ENCODE data around the gene CP. TPM values are rescaled to one million over a fixed set of nuclear protein-coding genes. Genes with fewer than 3 reads are reported as not detected.

Gene CP
- total and polyA plus RNA-seq, 12 donors: 0.48 to 17.2 (median 5.4) TPM

DNA sequence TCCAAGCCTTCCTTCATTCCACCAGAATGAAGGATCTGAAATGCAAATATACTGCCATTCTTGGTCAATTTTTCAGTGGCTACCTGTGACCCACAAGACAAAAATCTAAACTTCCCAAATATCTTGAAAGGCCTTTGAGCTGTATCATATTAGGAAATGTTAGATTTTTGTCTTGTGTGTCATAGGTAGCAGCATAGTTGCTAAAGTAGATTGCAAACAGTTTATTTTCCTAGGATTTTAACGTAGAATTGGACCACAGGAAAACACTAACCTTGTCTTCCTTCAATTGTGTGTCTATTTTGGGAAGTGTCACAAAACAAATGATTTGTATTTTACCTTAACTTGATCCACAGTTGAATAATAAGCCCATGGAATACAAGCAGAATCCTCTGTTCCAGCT is 42.4 kb downstream of the CP start:
- H3K4me1 ChIP-seq (replicated peaks in 1 of 2): peaks cover 3 to 12% of the 10 kb centered on the region in 2 donors
- peak overlapping the region; percentile 26 to 89 (median 71) for H3K27ac ChIP-seq
- H3K36me3 ChIP-seq (replicated peaks in 1 of 2): no peaks in the 10 kb centered on the region
- intact Hi-C loops (cut with DNase I): no loop called here
- H3K27me3 ChIP-seq: no peaks in the 10 kb centered on the region
- no peak overlapping the region for H3K4me3 ChIP-seq
- H3K9me3 ChIP-seq (replicated peaks in 1 of 3): no peaks in the 10 kb centered on the region
- no peak for DNase-seq
- 32 to 60% (median 44%) methylated on average over 1 of the region's 1 CpG for WGBS, 4 donors
- no peak for TF ChIP-seq POLR2A (IDR thresholded peaks at IDR 0.05)
- TF ChIP-seq, protein P1, sequence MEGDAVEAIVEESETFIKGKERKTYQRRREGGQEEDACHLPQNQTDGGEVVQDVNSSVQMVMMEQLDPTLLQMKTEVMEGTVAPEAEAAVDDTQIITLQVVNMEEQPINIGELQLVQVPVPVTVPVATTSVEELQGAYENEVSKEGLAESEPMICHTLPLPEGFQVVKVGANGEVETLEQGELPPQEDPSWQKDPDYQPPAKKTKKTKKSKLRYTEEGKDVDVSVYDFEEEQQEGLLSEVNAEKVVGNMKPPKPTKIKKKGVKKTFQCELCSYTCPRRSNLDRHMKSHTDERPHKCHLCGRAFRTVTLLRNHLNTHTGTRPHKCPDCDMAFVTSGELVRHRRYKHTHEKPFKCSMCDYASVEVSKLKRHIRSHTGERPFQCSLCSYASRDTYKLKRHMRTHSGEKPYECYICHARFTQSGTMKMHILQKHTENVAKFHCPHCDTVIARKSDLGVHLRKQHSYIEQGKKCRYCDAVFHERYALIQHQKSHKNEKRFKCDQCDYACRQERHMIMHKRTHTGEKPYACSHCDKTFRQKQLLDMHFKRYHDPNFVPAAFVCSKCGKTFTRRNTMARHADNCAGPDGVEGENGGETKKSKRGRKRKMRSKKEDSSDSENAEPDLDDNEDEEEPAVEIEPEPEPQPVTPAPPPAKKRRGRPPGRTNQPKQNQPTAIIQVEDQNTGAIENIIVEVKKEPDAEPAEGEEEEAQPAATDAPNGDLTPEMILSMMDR (IDR thresholded peaks at IDR 0.05): no peak

DNA sequence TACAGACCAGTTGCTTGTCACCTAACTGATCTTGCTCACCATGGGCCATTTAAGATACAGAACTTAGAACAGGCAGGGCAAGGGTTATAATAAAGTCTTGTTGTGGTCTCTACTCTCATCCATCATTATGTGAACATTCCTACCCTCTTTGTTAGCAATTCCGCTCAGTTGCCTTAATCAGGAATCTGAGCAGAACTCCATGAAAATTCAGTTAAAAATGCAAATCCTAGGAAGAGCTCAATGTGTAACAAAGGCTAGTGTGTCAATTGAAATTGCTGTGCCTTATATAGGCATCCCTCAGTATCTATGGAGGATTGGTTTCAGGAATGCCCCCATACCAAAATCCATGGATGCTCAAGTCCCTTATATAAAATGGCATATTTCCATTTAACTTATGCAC is 44.5 kb downstream of the CP start:
- H3K27ac ChIP-seq: no peak overlapping the region
- H3K4me3 ChIP-seq: no peak overlapping the region
- TF ChIP-seq, protein P1 (IDR thresholded peaks at IDR 0.05): no peak
- no peak for TF ChIP-seq POLR2A (IDR thresholded peaks at IDR 0.05)
- WGBS, 4 donors: 94 to 100% (median 99%) methylated on average over 1 of the region's 1 CpG
- intact Hi-C loops (cut with DNase I): no loop called here
- no peaks in the 10 kb centered on the region for H3K36me3 ChIP-seq (replicated peaks in 1 of 2)
- H3K27me3 ChIP-seq: no peaks in the 10 kb centered on the region
- H3K9me3 ChIP-seq (replicated peaks in 1 of 3): no peaks in the 10 kb centered on the region
- DNase-seq: no peak
- H3K4me1 ChIP-seq (replicated peaks in 1 of 2): peaks cover 3 to 12% of the 10 kb centered on the region in 2 donors

DNA sequence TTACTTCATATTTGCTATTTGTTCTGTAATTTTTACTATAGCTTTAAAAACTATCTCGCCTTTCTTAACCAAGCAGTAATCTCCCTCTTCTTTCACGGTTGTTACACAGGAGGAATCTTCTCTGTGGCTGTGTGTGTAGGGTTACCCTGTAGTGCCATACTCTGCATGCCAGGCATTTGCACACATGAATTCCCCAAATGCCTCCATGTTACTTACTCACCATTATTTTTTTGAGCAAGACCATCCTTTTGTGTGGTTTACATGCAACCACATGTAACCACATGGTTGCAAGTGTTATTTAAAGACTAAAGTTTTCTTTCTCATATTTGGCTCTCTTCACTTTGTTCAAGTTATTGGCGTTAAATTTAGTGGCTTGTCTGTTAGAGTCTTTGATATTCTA is 46.7 kb downstream of the CP start:
- Histone ChIP-seq H3K9me3 (replicated peaks in 1 of 3) (no peaks in the 10 kb centered on the region), H3K4me3 (no peak overlapping the region), H3K27me3 (no peaks in the 10 kb centered on the region), H3K36me3 (replicated peaks in 1 of 2) (peaks cover 0 to 9% of the 10 kb centered on the region in 2 donors), H3K27ac (no peak overlapping the region), H3K4me1 (replicated peaks in 1 of 2) (peaks cover 0 to 4% of the 10 kb centered on the region in 2 donors)
- TF ChIP-seq, protein P1 (IDR thresholded peaks at IDR 0.05): no peak
- TF ChIP-seq POLR2A (IDR thresholded peaks at IDR 0.05): no peak
- intact Hi-C loops (cut with DNase I): no loop called here
- DNase-seq: no peak
- 92 to 94% (median 93%) methylated on average over 3 of the region's 3 CpGs for WGBS, 4 donors

DNA sequence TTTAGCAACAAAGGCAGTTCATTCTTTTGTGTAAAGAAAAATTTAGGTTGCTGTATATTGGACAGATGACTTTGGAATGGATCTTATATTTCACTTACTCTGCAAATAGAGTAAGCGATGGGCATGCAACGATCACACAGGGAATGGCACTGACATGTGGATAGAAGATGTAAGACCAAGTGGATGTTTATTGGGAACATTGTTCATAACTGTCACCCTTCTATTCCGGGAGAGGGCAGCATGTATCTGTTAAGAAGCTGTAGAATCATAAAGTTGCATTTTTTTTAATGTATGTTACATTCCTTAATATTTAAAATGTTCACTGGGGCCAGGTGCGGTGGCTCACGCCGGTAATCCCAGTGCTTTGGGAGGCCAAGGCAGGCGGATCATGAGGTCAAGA is 51.0 kb downstream of the CP start:
- DNase-seq: no peak
- peaks cover 0 to 27% of the 10 kb centered on the region in 2 donors for H3K36me3 ChIP-seq (replicated peaks in 1 of 2)
- WGBS, 4 donors: 94 to 99% (median 97%) methylated on average over 7 of the region's 7 CpGs
- TF ChIP-seq, protein P1 (IDR thresholded peaks at IDR 0.05): no peak
- TF ChIP-seq POLR2A (IDR thresholded peaks at IDR 0.05): no peak
- H3K4me3 ChIP-seq: no peak overlapping the region
- H3K4me1 ChIP-seq (replicated peaks in 1 of 2): no peaks in the 10 kb centered on the region
- no peaks in the 10 kb centered on the region for H3K27me3 ChIP-seq
- no peaks in the 10 kb centered on the region for H3K9me3 ChIP-seq (replicated peaks in 1 of 3)
- intact Hi-C loops (cut with DNase I): no loop called here
- H3K27ac ChIP-seq: no peak overlapping the region
